SKM-1 (cell line): ENCODE data around the gene TET2.

Experiments used
- DNase-seq: peaks from one replicate; lab custom pipeline; 2025; ENCODE audit not compliant: unreplicated experiment; lab: John Stamatoyannopoulos, UW

TET2 gene

DNA sequence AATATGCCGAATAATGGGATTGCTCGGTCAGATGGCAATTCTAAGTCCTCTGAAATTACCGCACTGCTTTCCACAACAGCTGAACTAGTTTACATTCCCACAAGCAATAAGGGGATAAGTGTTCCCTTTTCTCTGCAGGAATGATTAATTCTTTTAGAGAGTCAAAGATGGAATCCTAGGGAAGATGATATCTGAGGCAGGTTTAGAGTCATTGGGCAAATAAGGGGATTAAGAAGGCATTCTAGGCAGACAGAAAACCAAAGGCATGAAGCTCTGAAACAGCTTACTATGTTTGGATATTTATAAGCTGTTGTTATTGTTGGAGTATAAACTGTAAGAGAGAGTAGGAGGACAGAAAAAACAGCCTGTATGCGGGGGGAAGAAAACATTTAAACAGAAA is 85.7 kb downstream of the TET2 start:
- DNase-seq, result no peak

DNA sequence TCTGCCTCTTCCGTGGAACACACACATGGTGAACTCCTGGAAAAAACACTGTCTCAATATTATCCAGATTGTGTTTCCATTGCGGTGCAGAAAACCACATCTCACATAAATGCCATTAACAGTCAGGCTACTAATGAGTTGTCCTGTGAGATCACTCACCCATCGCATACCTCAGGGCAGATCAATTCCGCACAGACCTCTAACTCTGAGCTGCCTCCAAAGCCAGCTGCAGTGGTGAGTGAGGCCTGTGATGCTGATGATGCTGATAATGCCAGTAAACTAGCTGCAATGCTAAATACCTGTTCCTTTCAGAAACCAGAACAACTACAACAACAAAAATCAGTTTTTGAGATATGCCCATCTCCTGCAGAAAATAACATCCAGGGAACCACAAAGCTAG is 87.9 kb downstream of the TET2 start:
- DNase-seq, result no peak

DNA sequence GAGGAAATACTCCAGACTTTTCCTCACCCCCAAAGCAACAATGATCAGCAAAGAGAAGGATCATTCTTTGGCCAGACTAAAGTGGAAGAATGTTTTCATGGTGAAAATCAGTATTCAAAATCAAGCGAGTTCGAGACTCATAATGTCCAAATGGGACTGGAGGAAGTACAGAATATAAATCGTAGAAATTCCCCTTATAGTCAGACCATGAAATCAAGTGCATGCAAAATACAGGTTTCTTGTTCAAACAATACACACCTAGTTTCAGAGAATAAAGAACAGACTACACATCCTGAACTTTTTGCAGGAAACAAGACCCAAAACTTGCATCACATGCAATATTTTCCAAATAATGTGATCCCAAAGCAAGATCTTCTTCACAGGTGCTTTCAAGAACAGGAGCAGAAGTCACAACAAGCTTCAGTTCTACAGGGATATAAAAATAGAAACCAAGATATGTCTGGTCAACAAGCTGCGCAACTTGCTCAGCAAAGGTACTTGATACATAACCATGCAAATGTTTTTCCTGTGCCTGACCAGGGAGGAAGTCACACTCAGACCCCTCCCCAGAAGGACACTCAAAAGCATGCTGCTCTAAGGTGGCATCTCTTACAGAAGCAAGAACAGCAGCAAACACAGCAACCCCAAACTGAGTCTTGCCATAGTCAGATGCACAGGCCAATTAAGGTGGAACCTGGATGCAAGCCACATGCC is 89.7 kb downstream of the TET2 start:
- no peak for DNase-seq

DNA sequence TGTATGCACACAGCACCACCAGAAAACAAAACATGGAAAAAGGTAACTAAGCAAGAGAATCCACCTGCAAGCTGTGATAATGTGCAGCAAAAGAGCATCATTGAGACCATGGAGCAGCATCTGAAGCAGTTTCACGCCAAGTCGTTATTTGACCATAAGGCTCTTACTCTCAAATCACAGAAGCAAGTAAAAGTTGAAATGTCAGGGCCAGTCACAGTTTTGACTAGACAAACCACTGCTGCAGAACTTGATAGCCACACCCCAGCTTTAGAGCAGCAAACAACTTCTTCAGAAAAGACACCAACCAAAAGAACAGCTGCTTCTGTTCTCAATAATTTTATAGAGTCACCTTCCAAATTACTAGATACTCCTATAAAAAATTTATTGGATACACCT is 90.2 kb downstream of the TET2 start:
- no peak for DNase-seq

GRCh38 chr4:105240037-105240436 is 93.4 kb downstream of the TET2 start:
- DNase-seq, result no peak

GRCh38 chr4:105241451-105241850 is 94.8 kb downstream of the TET2 start:
- DNase-seq, result no peak

DNA sequence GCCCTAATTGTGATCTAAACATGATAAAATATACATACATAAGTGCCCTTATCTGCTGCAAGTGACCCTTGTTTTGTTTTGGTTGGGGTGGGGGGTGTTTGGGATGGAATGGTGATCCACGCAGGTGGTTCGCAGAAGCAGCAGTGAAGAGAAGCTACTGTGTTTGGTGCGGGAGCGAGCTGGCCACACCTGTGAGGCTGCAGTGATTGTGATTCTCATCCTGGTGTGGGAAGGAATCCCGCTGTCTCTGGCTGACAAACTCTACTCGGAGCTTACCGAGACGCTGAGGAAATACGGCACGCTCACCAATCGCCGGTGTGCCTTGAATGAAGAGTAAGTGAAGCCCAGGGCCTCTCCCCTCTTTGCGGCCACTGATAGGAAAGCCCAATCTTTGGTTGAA is 96.8 kb downstream of the TET2 start:
- no peak for DNase-seq

- DNase-seq, result no peak
Observed at GRCh38 chr4:105246712-105247111, 100.0 kb downstream of the TET2 start.

- DNase-seq, result no peak
Observed at GRCh38 chr4:105248613-105249012, 101.9 kb downstream of the TET2 start.

- DNase-seq, result no peak
Observed at GRCh38 chr4:105257817-105258495, 111.3 kb downstream of the TET2 start.

GRCh38 chr4:105265689-105266088 is 119.0 kb downstream of the TET2 start:
- DNase-seq, result no peak

- no peak for DNase-seq
Observed at GRCh38 chr4:105267280-105267679, 120.6 kb downstream of the TET2 start.

GRCh38 chr4:105272002-105272401 is 125.3 kb downstream of the TET2 start:
- no peak for DNase-seq

GRCh38 chr4:105273230-105273629 is 126.6 kb downstream of the TET2 start:
- no peak for DNase-seq

- no peak for DNase-seq
Observed at GRCh38 chr4:105274090-105274489, 127.4 kb downstream of the TET2 start.

DNA sequence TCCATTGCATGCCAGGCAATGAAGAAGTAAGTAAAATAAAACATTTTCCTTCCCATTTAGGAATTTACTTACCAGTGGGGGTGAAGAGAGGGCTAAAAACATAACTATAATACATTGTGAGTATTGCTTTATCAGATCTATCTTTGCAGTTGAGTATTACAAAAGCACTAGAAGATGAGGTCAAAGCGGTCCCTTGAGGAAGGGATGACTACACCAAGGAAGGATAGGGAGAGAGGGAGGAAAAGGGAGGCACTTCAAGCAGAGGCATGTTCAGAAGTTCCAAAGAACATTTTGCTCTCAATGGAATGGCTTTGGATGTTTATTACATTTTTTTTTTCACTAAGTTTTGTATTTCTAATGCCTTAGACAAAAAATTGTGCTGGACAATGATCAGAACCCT is 127.8 kb downstream of the TET2 start:
- DNase-seq, result no peak

DNA sequence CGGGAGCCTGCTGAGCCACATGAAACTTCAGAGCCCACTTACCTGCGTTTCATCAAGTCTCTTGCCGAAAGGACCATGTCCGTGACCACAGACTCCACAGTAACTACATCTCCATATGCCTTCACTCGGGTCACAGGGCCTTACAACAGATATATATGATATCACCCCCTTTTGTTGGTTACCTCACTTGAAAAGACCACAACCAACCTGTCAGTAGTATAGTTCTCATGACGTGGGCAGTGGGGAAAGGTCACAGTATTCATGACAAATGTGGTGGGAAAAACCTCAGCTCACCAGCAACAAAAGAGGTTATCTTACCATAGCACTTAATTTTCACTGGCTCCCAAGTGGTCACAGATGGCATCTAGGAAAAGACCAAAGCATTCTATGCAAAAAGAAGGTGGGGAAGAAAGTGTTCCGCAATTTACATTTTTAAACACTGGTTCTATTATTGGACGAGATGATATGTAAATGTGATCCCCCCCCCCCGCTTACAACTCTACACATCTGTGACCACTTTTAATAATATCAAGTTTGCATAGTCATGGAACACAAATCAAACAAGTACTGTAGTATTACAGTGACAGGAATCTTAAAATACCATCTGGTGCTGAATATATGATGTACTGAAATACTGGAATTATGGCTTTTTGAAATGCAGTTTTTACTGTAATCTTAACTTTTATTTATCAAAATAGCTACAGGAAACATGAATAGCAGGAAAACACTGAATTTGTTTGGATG is 129.9 kb downstream of the TET2 start:
- no peak for DNase-seq

- no peak for DNase-seq
Observed at GRCh38 chr4:105277702-105278101, 131.0 kb downstream of the TET2 start.

DNA sequence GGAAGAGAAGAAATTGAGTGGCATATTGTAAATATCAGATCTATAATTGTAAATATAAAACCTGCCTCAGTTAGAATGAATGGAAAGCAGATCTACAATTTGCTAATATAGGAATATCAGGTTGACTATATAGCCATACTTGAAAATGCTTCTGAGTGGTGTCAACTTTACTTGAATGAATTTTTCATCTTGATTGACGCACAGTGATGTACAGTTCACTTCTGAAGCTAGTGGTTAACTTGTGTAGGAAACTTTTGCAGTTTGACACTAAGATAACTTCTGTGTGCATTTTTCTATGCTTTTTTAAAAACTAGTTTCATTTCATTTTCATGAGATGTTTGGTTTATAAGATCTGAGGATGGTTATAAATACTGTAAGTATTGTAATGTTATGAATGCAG is 132.6 kb downstream of the TET2 start:
- DNase-seq, result no peak

DNA sequence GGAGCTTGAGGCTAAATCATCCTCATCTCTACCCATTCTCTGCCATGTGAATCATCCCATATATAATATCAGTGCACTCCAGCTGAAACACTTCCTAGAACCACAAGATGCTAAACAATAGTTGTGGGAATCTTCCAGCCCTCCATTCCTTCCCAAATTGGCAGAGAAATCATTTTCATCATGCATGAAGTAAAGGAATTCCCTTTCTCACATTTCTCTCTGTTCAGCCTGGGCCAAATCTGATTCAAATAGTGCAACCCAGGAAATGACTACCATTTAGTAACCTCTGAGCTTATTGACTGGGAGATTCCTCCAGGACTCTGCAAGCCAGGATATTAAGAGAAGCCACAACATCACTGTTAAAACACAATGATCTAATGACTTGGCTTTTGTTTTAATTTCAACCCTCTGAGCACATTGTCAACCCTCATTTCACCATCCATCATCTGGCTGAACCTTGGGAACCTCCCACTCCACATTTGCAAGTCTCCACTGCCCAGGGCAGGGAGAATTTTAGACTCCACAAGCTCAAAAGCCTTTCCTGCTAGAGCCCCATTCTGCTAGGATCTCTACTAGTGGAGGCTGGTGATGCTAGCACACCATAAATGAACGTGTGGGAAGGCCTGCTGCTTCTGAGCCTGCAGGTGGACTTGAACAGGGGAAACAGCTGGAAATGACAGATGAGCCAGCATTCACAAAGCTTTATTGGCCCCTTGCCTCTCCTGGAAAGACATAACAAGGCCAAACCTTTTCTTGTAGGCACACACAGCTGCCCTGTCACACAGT is 133.9 kb downstream of the TET2 start:
- no peak for DNase-seq

GRCh38 chr4:105281124-105281415 is 134.4 kb downstream of the TET2 start:
- no peak for DNase-seq

- DNase-seq, result no peak
Observed at GRCh38 chr4:105282489-105282888, 135.8 kb downstream of the TET2 start.
